Measurements from ENCODE around the gene TMEM82.

- TF ChIP-seq CTCF (optimal IDR thresholded peaks at IDR 0.05 in 1 of 3, IDR thresholded peaks at IDR 0.05 in 1 of 3, conservative IDR thresholded peaks at IDR 0.05 in 1 of 3; ENCODE audit: extremely low read depth in 1 of 3, insufficient read depth in 2 of 3, low read length in 3 of 3) (no peak), EZH2 (IDR thresholded peaks at IDR 0.05; ENCODE audit: low read length) (no peak)
Observed at GRCh38 chr1:15768388-15768787, 26.1 kb downstream of the TMEM82 start.

Measured in keratinocyte (primary cell).